Activated naive CD8-positive, alpha-beta T cell treated with anti-CD3 and anti-CD28 coated beads, Interleukin-2, amount 50 U/mL, for 24 hours (primary cell): ENCODE results near the gene MAP3K5.

Experiments used
- ATAC-seq: fragments of 150-1000 bp; cut with Tn5 transposase; one replicate; pipeline ENCODE4 v1.10.0; 2021
- DNase-seq: peaks from one replicate; pipeline ENCODE4 v3.0.0; 2021
- H3K27ac Mint-ChIP-seq: one replicate; pipeline ENCODE4 v1.8.0; 2021; ENCODE audit warnings: mild to moderate bottlenecking, mixed read lengths
- H3K27me3 Mint-ChIP-seq: one replicate; pipeline ENCODE4 v1.8.0; 2021; ENCODE audit warnings: mixed read lengths
- H3K36me3 Mint-ChIP-seq: one replicate; pipeline ENCODE4 v1.8.0; 2021; ENCODE audit warnings: low read depth, mixed read lengths
- H3K4me1 Mint-ChIP-seq: one replicate; pipeline ENCODE4 v1.8.0; 2021; ENCODE audit warnings: mixed read lengths
- H3K4me3 Mint-ChIP-seq: one replicate; pipeline ENCODE4 v1.8.0; 2021; ENCODE audit warnings: mild to moderate bottlenecking, moderate library complexity, mixed read lengths
- H3K9me3 Mint-ChIP-seq: one replicate; pipeline ENCODE4 v1.8.0; 2021; ENCODE audit warnings: mixed read lengths

Gene MAP3K5

DNA sequence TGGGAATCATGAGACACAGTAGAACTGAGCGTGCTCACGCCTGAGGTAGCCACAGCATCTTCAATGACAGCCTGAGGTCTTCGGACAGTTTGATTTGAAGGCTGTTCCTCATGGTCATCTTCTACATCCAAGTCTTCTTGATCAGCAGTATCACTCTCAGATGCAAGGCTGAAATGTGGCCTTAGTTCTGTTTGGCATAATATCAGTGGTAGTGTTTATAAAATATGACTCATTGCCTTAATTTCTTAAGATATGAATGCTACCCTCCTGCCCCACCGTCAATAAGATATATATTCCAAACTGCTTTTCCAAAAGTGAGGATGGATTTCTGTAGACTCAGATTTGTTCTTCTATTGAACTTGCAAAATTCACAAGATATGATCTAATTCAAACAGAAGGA, 224.6 kb downstream of the MAP3K5 start:
- H3K27me3 Mint-ChIP-seq, result no peaks in the 10 kb centered on the region
- H3K36me3 Mint-ChIP-seq, result peaks cover 17% of the 10 kb centered on the region
- H3K4me3 Mint-ChIP-seq, result no peak overlapping the region
- H3K4me1 Mint-ChIP-seq, result no peaks in the 10 kb centered on the region
- peaks cover 17% of the 10 kb centered on the region for H3K9me3 Mint-ChIP-seq
- ATAC-seq (no peak), DNase-seq (no peak)
- no peak overlapping the region for H3K27ac Mint-ChIP-seq

DNA sequence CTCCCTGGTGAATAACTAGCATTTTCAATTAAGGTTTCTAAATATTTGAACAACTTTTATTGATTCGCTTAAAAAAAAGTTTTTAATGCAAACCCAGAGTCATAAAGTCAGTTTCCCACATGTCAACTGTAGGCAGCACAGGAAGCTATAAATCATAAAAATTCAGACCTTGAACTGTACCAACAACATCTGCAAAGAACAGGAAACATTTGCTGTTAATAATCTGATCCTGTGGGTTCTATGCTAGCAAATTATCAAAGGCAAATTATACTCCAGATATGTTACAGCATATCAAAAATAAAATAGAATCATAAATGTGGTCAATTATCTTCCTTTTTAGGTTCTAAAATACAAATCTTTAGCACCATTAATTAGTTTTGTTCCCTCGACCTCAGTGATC, 225.4 kb downstream of the MAP3K5 start:
- no peak overlapping the region for H3K27ac Mint-ChIP-seq
- no peak for DNase-seq

DNA sequence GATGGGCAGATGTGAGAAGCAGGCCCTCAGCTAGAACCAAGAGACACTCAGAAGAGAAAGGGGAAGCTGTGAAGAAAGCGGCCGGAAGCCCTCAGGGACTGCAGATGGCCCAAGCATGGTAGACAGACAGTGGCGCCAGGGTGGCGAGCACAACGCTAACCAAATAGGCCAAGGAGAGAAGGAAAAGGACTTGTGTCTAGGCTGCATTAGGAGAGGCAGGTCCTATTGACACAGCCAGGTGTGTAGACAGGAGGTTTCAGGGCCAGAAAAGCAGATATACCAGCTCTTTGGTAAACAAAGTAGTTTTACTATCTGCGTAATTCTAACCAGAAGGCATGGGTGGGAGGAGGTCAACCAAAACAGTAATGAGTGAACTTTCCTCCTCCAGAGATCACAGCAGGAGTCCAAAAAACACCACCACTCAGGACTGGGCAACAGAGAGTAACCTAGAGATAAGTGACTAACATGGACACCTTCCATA, 226.2 kb downstream of the MAP3K5 start:
- peaks cover 13% of the 10 kb centered on the region for H3K36me3 Mint-ChIP-seq

More for the DNA sequence above, 225.4 kb downstream of the MAP3K5 start:
- Mint-ChIP-seq H3K27me3 (no peaks in the 10 kb centered on the region), H3K36me3 (peaks cover 17% of the 10 kb centered on the region), H3K9me3 (peaks cover 16% of the 10 kb centered on the region), H3K4me3 (no peak overlapping the region), H3K4me1 (no peaks in the 10 kb centered on the region)
- no peak for ATAC-seq

DNA sequence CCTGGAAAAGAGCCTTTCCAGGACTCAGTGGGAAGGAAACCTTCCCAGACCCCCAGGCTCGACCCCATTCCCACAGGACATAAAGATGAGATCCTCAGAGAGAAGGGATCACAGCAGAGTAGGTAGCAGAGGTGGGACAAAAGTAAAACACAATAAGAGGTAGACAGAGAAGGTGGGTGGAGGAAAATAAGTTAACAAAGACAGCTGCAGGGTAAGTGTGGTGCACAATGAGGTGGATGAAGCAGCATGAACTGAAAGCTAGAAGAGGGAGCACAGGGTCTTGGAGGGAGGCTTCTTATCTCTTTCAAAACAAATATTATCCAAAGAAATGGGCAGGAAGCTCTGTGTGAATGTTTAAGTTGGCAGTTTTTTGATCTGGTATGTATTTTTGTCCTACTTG, 228.1 kb downstream of the MAP3K5 start:
- H3K4me3 Mint-ChIP-seq, result no peak overlapping the region
- DNase-seq, result no peak

More for the DNA sequence above, 226.2 kb downstream of the MAP3K5 start:
- Mint-ChIP-seq H3K27me3 (no peaks in the 10 kb centered on the region), H3K4me1 (no peaks in the 10 kb centered on the region), H3K9me3 (peaks cover 10% of the 10 kb centered on the region), H3K4me3 (no peak overlapping the region), H3K27ac (no peak overlapping the region)
- ATAC-seq (no peak), DNase-seq (no peak)

DNA sequence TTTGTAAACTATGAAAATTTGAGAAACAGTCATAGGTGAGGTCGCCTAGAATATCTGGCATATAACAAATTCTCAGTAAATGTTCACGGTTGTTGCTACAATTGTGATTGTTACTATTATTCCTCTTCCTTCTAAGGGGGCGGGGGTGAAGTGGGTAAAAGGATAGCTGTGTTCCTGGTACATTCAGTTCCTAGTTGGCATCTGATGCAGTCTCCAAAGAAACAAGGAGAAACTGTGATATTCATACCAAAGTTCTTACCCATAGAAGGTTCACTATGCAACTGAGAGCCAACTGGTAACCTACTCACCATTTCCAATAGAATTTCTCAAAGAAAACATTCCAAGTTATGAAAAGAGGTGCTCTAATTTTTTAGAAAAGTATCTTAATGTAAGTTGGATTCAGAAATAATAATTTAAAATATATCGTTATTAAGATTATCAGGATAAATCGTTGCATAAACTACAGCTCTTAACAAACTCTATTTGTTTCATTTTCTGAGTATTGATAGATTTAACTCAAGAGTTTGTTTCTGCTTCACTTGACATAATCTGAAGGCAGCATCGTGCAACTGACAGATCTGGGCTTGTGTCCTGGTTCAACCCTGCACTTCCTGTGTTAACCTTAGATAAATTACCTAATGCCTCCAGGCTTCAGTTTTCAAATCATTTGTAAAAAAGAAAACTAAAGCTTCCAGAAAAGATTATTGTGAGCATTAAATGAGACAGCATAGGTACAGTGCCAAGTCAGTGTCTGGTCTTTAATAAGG, 228.7 kb downstream of the MAP3K5 start:
- ATAC-seq (no peak), DNase-seq (no peak)
- Mint-ChIP-seq H3K27ac (no peak overlapping the region), H3K27me3 (no peaks in the 10 kb centered on the region), H3K9me3 (no peaks in the 10 kb centered on the region), H3K4me1 (no peaks in the 10 kb centered on the region), H3K4me3 (no peak overlapping the region), H3K36me3 (peaks cover 8% of the 10 kb centered on the region)

More for the DNA sequence above, 228.1 kb downstream of the MAP3K5 start:
- H3K27me3 Mint-ChIP-seq, result no peaks in the 10 kb centered on the region
- peaks cover 8% of the 10 kb centered on the region for H3K36me3 Mint-ChIP-seq
- no peaks in the 10 kb centered on the region for H3K4me1 Mint-ChIP-seq
- H3K27ac Mint-ChIP-seq, result no peak overlapping the region
- H3K9me3 Mint-ChIP-seq, result no peaks in the 10 kb centered on the region
- ATAC-seq, result no peak

DNA sequence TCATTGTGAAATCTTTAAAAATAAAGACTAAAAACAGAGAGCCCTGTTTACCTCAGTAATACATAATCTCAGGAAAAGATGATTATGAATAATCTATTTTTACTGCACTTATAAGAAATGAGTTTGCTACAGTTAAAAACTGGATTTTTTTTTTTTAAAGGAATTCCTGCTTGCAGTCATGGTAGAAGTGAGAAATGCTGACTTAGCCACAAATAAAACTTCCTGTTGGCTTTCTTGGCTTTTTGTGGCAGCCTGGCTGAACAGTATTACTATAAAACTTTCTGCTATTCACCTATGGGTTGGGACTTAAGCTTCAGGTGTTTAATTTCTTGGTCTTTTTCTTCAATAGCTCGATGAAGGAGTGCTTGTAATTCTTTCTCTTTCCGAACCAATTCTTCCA, 230.1 kb downstream of the MAP3K5 start:
- DNase-seq (no peak), ATAC-seq (no peak)
- Mint-ChIP-seq H3K27ac (no peak overlapping the region), H3K27me3 (no peaks in the 10 kb centered on the region), H3K4me3 (no peak overlapping the region), H3K9me3 (no peaks in the 10 kb centered on the region), H3K36me3 (peaks cover 12% of the 10 kb centered on the region), H3K4me1 (no peaks in the 10 kb centered on the region)

DNA sequence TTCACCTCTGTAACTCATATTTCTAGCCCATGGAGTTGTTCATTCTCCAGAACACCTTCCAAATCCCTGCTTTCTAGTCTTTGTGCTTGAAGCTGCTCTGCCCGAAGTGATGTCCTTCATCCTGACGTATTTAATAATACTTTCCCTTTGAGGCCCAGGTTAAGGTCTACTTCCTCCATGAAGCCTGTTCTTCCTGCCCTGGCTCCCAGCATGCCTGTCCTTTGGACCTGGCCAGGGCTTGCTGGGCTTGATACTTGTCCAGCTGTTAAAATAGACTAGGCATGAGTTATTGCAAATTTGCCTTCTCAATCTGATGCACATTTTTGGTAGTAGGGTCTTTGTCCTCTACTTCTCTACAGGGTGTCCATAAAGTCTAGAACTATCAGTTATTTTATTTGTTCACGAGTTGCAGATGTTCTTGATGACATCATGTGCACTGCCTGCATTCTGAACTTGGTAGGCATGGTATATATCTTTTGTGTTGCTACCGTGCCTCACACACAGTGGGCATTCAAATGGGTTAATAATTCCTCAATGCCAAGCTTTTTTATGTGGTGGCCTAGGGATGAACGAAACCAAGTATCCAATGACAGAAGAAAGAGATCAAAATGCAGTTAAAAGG, 239.0 kb downstream of the MAP3K5 start:
- H3K9me3 Mint-ChIP-seq, result no peaks in the 10 kb centered on the region
- DNase-seq (no peak), ATAC-seq (no peak)
- H3K27me3 Mint-ChIP-seq, result peaks cover 28% of the 10 kb centered on the region
- no peak overlapping the region for H3K4me3 Mint-ChIP-seq
- H3K27ac Mint-ChIP-seq, result no peak overlapping the region
- peaks cover 9% of the 10 kb centered on the region for H3K4me1 Mint-ChIP-seq
- peaks cover 9% of the 10 kb centered on the region for H3K36me3 Mint-ChIP-seq

DNA sequence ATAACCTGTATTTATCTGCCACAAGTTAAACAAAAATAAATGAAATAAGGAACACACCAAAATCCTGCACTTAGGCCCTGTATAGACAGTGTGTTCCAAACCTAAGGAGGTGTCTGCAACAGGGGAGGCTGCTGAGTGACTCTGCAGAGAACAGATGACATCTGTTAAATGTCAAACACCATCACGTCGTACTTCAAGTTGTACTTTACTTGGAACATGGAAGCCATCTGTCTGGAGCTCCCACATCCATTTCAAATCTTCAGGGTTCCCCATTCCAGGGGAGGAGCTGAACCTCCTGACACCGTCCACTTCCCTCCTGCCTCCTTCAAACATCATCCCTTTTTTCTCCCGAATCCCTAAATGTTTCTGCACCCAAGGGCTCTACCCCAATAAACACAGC, 240.2 kb downstream of the MAP3K5 start:
- ATAC-seq, result no peak
- peaks cover 2% of the 10 kb centered on the region for H3K36me3 Mint-ChIP-seq
- H3K4me1 Mint-ChIP-seq, result peaks cover 9% of the 10 kb centered on the region
- no peak overlapping the region for H3K4me3 Mint-ChIP-seq
- H3K27ac Mint-ChIP-seq, result no peak overlapping the region
- peaks cover 36% of the 10 kb centered on the region for H3K27me3 Mint-ChIP-seq
- no peaks in the 10 kb centered on the region for H3K9me3 Mint-ChIP-seq
- DNase-seq, result no peak

DNA sequence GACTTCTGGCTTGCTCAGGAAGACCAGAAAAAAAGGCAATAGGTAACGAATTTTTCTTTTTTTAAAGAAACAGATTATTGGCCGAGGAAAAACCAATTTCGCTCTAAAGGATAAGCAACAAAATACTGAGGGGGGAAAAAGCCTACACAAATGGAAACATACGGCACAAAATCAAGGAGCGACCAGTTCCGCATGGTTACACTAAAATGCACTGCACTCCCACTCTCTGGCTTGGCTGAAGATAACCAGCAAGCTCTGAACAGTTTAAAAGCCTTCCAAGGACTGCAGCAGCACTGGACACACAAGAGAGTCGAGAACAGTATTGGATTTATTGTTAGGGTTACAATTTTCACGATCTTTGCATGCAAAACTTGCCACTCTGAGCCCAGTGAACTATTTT, 241.2 kb downstream of the MAP3K5 start:
- Mint-ChIP-seq H3K4me1 (peaks cover 9% of the 10 kb centered on the region), H3K4me3 (peak overlapping the region; percentile 46), H3K27me3 (peaks cover 46% of the 10 kb centered on the region), H3K36me3 (no peaks in the 10 kb centered on the region), H3K9me3 (no peaks in the 10 kb centered on the region), H3K27ac (no peak overlapping the region)
- no peak for DNase-seq
- no peak for ATAC-seq

DNA sequence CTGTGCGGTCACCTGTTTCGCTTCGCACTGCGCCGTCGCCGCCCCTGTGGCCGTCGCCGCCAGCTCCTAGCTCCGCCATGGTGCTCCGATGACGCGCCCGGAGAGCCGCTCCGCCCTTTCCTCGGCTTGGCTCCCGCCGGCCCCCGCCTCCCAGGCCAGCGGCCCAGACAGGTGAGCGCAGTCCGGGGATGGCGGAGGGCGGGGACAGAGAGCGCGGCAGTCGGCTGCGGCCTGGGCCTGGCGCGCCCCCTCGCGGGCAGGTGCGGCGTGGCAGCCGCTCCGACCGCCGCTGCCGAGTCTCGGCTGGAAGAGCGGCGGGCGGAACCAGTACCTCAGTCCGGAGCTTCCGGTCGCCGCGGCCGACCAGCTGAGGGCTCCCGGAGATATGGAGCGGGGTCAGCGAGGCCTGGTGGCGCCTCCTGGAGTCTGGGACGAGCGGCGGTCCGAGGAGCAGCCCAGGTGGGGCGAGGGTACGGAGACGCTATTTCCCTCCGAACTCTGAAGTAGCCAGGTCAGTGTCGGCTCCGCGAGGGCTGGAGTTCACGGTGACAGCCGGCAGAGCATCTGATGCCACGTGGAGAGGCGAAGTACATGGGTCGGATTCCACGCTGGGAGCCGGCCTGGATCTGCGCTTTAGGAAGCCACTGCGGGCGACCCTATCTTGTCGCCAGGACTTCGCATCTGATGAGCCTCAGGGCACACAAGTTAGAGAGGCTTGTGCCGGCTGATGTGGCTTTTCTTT, 241.8 kb downstream of the MAP3K5 start, which contains the start of gene MAP7:
MAP7 (minus strand) TSS at position 93 of the 742 bp plus-strand sequence; CDS start at position 79, 14 bp downstream.
- peaks cover 9% of the 10 kb centered on the region for H3K4me1 Mint-ChIP-seq
- peak within 1 kb of the TSS; percentile 64 for H3K4me3 Mint-ChIP-seq
- DNase-seq (peak; percentile 63), ATAC-seq (peak; percentile 92)
- no peaks in the 10 kb centered on the region for H3K9me3 Mint-ChIP-seq
- H3K27me3 Mint-ChIP-seq, result peaks cover 47% of the 10 kb centered on the region
- no peaks in the 10 kb centered on the region for H3K36me3 Mint-ChIP-seq
- no peak within 1 kb of the TSS for H3K27ac Mint-ChIP-seq

DNA sequence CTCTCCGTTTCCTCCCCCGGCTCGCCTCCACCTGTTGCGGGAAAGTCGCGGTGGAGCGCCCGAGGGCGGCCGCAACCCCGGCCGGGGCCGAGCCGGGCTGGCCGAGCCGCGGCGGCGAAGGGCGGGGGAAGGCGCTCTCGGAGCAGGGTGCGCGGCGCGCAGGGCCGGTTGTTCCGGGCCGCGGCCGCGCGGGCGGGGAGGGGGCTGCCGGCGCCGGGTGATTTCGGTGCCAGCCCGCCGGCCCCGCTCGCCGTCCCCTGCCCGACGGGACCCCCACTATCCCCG, 242.3 kb downstream of the MAP3K5 start:
- Mint-ChIP-seq H3K4me3 (peak overlapping the region; percentile 53), H3K36me3 (no peaks in the 10 kb centered on the region), H3K9me3 (no peaks in the 10 kb centered on the region), H3K27ac (no peak overlapping the region), H3K27me3 (peaks cover 51% of the 10 kb centered on the region), H3K4me1 (peaks cover 9% of the 10 kb centered on the region)
- ATAC-seq (peak; percentile 55), DNase-seq (no peak)

DNA sequence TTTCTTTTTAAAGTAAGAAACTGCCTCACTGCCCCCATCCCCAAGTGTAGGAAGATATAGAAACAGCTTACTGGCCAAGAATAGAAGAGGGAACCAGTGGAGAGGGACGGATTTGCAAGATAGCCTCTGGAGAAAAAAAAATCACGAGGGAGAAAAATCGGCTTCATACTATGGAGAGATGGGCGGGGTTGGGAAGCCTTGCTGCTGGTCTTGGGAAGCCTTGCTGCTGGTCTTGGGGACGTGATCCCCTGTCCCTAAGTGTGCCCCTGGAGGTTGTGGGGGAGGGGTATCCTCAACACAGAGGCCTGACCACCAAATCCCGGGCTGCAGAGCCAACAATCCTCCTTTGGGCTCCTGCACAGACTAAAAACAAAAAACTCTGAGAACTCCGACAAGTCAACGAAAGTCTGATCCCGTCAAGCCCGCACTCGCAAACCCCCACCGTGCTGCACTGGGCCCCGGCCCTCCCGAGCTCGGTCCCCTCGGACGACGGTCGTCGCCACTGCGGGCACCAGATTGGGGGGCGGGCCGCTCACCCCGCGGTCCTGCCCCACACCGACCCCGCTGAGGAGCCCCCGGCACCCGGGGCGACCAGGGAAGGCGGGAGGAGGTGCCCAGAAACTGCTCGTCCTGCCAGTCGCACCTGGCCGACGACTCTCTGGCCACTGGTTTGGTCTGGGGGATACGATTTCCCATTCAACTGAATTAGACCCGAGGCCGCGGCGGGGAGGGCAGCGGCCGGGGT, 242.8 kb downstream of the MAP3K5 start:
- Mint-ChIP-seq H3K4me1 (peaks cover 9% of the 10 kb centered on the region), H3K27me3 (peaks cover 56% of the 10 kb centered on the region), H3K9me3 (no peaks in the 10 kb centered on the region), H3K27ac (no peak overlapping the region), H3K36me3 (no peaks in the 10 kb centered on the region), H3K4me3 (peak overlapping the region; percentile 64)
- DNase-seq (no peak), ATAC-seq (no peak)

DNA sequence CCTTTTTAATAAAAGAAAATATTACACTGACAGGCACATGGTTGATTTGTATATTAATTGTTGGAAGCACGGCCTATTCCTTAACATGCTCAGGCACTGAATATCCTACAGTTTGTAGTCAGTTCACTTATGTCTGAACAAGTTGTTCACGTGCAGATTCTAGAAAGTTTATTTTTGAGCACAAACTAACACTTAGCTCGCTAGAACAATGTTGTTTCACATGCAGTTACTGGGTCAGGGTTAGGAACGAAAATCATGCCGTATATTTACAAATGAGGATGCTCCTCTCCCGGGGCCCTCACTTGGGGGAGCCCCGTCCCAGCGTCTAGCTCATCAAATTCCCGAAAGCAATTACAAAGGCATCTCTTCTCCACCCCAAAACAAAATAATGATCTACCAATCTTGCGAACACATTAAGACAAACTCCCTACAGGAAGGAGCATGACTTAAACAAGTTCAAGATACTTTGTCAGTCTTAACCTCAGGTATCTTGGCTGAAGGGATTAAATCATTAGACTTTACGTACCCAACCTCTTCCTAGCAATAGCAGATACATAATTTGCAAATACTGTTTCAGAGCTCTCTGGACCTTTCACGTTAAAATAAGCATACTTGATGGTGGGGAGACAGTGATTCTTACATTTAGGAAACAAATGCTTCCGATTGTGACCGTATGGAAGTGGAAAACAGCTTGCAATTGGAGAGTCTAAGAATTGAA, 243.5 kb downstream of the MAP3K5 start:
- Mint-ChIP-seq H3K9me3 (no peaks in the 10 kb centered on the region), H3K27me3 (peaks cover 62% of the 10 kb centered on the region), H3K4me3 (peak overlapping the region; percentile 64), H3K4me1 (peaks cover 9% of the 10 kb centered on the region), H3K36me3 (no peaks in the 10 kb centered on the region), H3K27ac (no peak overlapping the region)
- DNase-seq (no peak), ATAC-seq (no peak)

DNA sequence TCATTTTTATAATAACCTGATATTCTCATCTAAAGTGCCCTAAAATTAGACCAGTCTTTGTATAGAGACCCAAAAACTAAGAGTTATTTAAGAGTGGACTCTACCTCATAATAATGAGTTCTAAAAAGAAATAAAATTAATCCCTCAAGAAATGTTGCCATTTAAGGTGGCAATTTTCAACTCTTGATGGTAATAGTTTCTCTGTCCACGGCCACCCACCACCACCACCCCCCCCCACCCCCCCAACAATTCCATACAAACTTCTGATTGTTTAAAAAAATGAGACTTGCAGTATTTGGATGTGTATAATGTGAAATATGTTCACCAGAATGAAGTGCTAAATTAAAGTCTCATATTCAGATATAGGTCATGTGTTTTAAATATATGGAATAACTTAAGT, 244.4 kb downstream of the MAP3K5 start:
- Mint-ChIP-seq H3K27ac (no peak overlapping the region), H3K27me3 (peaks cover 65% of the 10 kb centered on the region), H3K9me3 (no peaks in the 10 kb centered on the region), H3K4me1 (peaks cover 9% of the 10 kb centered on the region), H3K4me3 (no peak overlapping the region), H3K36me3 (no peaks in the 10 kb centered on the region)
- no peak for ATAC-seq
- no peak for DNase-seq
